Caco-2 (cell line): ENCODE measurements around the gene NEK11. TPM values are rescaled to one million over a fixed set of nuclear protein-coding genes. Genes with fewer than 3 reads are reported as not detected.

Experiments used
- BruUV-seq: library from RNA; stranded (reverse); fragments of 400-500 nt; replicated peaks from 2 replicates; lab custom pipeline; 2021; lab: Mats Ljungman, UMichigan
- CTCF ChIA-PET: fragments of 300-600 bp; sonication (Branson Sonifier 250); formaldehyde crosslinking; loops from one replicate; lab custom pipeline; 2022; ENCODE audit warnings: antibody characterized with exemption; lab: Charles Lee
- POLR2A ChIA-PET: fragments of 300-600 bp; sonication (Branson Sonifier 250); formaldehyde crosslinking; loops from one replicate; lab custom pipeline; 2022; ENCODE audit warnings: antibody characterized with exemption; lab: Charles Lee
- DNase-seq, 2 experiments: peaks; one replicate each; pipeline versions ENCODE4 v3.0.0 to v3.0.0-alpha.2; 2020 to 2022
- H3K27me3 ChIP-seq: replicated peaks from 2 replicates; pipeline ENCODE4 v1.6.0; 2011; ENCODE audit warnings: low read length; ENCODE audit not compliant: control insufficient read depth, insufficient read depth
- H3K36me3 ChIP-seq: 2 replicates; pipeline ENCODE4 v1.5.1; 2011; ENCODE audit warnings: low read length; ENCODE audit not compliant: control insufficient read depth, insufficient read depth
- H3K4me1 ChIP-seq: fragments of 250-450 bp; sonication (Bioruptor Pico); 2 replicates; pipeline ENCODE4 v1.5.1; 2020; ENCODE audit warnings: mild to moderate bottlenecking
- H3K4me3 ChIP-seq: 2 replicates; pipeline ENCODE4 v1.5.1; 2011; ENCODE audit warnings: low read depth, mild to moderate bottlenecking, control low read depth, low read length
- H3K9me3 ChIP-seq: fragments of 250-450 bp; sonication (Bioruptor Pico); 2 replicates; pipeline ENCODE4 v1.5.1; 2020; ENCODE audit warnings: mild to moderate bottlenecking, moderate library complexity
- H3K27ac Mint-ChIP-seq: one replicate; pipeline ENCODE4 v1.8.0; 2022; ENCODE audit warnings: mixed read lengths; ENCODE audit not compliant: unreplicated experiment
- H3K27me3 Mint-ChIP-seq: one replicate; pipeline ENCODE4 v1.8.0; 2022; ENCODE audit warnings: mixed read lengths; ENCODE audit not compliant: insufficient read depth, unreplicated experiment
- H3K36me3 Mint-ChIP-seq: one replicate; pipeline ENCODE4 v1.8.0; 2022; ENCODE audit warnings: mild to moderate bottlenecking, mixed read lengths; ENCODE audit not compliant: insufficient read depth, unreplicated experiment
- H3K4me1 Mint-ChIP-seq: one replicate; pipeline ENCODE4 v1.8.0; 2022; ENCODE audit warnings: low read depth, mixed read lengths; ENCODE audit not compliant: unreplicated experiment
- H3K4me3 Mint-ChIP-seq: one replicate; pipeline ENCODE4 v1.8.0; 2022; ENCODE audit warnings: mild to moderate bottlenecking, moderate library complexity, mixed read lengths; ENCODE audit not compliant: unreplicated experiment
- H3K9me3 Mint-ChIP-seq: one replicate; pipeline ENCODE4 v1.8.0; 2022; ENCODE audit warnings: mixed read lengths; ENCODE audit not compliant: unreplicated experiment
- intact Hi-C: fragments of 100-400 bp; cut with micrococcal nuclease; formaldehyde crosslinking; loops from one replicate; pipeline ENCODE4 v1.10.0; 2022; ENCODE audit not compliant: unreplicated experiment
- total RNA-seq: library from RNA; stranded (reverse); gene quantifications from 2 replicates; pipeline ENCODE4 v1.2.3, GENCODE V29; 2022
- TF ChIP-seq, protein P1 (sequence below), 2 experiments: fragments of 200-600 bp in 1 of 2; IDR thresholded peaks; 1 replicate in 1 of 2; 2 replicates in 1 of 2; pipeline versions ENCODE4 v1.5.1 to v1.8.0; 2011 to 2022; ENCODE audit warnings: antibody characterized with exemption in 1 of 2, control low read depth in 1 of 2, inconsistent platforms in 1 of 2, low read depth in 1 of 2, low read length in 1 of 2, mild to moderate bottlenecking in 1 of 2, moderate library complexity in 1 of 2; ENCODE audit not compliant: insufficient read depth in 1 of 2, severe bottlenecking in 1 of 2, unreplicated experiment in 1 of 2

The NEK11 gene
- total RNA-seq, 1 experiment from 2014 or later: 4.4 TPM

DNA sequence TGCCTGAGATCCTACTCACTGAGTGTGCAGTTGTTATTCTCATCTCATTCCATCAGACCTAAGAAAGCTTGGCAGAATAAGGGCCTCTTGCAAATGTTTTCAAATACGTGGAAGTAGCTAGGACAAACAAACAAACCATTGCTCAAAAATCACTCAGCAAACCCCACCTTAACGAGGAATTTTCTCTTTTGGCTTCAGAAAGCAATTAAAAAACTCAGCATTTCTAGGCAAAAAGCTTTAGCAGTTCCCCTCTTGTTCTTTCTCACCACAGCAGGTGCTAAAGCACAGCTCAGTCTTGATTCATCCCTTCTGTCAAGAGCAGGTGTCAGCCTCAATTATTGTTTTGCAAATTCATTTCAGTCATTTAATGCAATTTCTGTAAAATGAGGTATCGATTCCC, 296.3 kb downstream of the NEK11 start:
- Mint-ChIP-seq H3K36me3 (no peaks in the 10 kb centered on the region), H3K4me3 (no peak overlapping the region), H3K27ac (no peak overlapping the region), H3K9me3 (no peaks in the 10 kb centered on the region), H3K27me3 (peaks cover 4% of the 10 kb centered on the region), H3K4me1 (no peaks in the 10 kb centered on the region)
- ChIA-PET CTCF (no interaction called here), POLR2A (no interaction called here)
- no peak for DNase-seq
- Histone ChIP-seq H3K4me3 (no peak overlapping the region), H3K36me3 (no peaks in the 10 kb centered on the region), H3K9me3 (no peaks in the 10 kb centered on the region), H3K4me1 (no peaks in the 10 kb centered on the region), H3K27me3 (no peaks in the 10 kb centered on the region)
- intact Hi-C loops: no loop called here
- TF ChIP-seq, protein P1, sequence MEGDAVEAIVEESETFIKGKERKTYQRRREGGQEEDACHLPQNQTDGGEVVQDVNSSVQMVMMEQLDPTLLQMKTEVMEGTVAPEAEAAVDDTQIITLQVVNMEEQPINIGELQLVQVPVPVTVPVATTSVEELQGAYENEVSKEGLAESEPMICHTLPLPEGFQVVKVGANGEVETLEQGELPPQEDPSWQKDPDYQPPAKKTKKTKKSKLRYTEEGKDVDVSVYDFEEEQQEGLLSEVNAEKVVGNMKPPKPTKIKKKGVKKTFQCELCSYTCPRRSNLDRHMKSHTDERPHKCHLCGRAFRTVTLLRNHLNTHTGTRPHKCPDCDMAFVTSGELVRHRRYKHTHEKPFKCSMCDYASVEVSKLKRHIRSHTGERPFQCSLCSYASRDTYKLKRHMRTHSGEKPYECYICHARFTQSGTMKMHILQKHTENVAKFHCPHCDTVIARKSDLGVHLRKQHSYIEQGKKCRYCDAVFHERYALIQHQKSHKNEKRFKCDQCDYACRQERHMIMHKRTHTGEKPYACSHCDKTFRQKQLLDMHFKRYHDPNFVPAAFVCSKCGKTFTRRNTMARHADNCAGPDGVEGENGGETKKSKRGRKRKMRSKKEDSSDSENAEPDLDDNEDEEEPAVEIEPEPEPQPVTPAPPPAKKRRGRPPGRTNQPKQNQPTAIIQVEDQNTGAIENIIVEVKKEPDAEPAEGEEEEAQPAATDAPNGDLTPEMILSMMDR (IDR thresholded peaks at IDR 0.05; ENCODE audit: insufficient read depth in 1 of 2, low read depth in 1 of 2, low read length in 1 of 2, severe bottlenecking in 1 of 2, unreplicated experiment in 1 of 2): no peak
- no TSS peak for BruUV-seq

DNA sequence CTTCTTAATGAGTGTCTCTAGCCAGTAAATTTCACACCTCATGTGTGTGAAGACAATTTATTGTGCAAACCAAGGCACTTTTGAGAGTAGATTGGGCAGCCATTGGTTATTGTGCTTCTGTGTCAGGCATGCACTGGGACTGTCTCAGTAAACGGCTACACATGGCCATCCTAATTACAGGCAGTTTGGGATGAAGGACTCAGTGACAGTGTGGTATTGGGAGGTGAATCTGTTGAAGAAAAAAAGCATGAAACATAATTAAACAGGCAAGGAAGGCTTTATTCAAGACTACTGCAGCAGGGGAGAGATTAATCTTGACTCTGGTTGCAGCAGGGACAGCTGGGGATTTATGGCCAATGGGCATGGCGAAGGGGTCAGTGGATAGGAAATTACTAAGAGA, 297.1 kb downstream of the NEK11 start:
- Mint-ChIP-seq H3K4me1 (no peaks in the 10 kb centered on the region), H3K27me3 (peaks cover 4% of the 10 kb centered on the region), H3K36me3 (no peaks in the 10 kb centered on the region), H3K27ac (no peak overlapping the region), H3K4me3 (no peak overlapping the region), H3K9me3 (no peaks in the 10 kb centered on the region)
- TF ChIP-seq, protein P1 (IDR thresholded peaks at IDR 0.05; ENCODE audit: insufficient read depth in 1 of 2, low read depth in 1 of 2, low read length in 1 of 2, severe bottlenecking in 1 of 2, unreplicated experiment in 1 of 2): no peak
- H3K4me3 ChIP-seq: no peak overlapping the region
- H3K36me3 ChIP-seq: no peaks in the 10 kb centered on the region
- H3K4me1 ChIP-seq: no peaks in the 10 kb centered on the region
- H3K9me3 ChIP-seq: no peaks in the 10 kb centered on the region
- intact Hi-C loops: no loop called here
- DNase-seq: no peak
- no peaks in the 10 kb centered on the region for H3K27me3 ChIP-seq
- no TSS peak for BruUV-seq
- ChIA-PET POLR2A (no interaction called here), CTCF (no interaction called here)

DNA sequence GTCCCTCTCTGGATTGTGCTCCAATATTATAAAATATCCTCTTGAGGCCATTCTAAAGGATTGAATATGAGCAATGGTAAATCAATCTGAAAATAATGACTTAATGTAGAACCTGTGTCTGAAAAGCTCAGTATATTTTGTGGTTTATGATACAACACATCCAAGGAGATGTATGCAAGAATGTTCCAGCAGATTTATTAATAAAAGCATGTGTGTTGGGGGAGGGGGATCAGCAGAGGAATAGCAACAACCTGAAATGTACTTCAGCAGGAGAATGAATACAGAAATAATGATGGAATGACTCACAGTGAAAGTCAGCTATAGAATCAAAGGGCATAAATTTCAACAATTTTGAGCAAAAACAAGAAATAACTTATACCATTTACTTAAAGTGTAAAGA, 298.2 kb downstream of the NEK11 start:
- Mint-ChIP-seq H3K4me1 (no peaks in the 10 kb centered on the region), H3K4me3 (no peak overlapping the region), H3K27ac (no peak overlapping the region), H3K9me3 (no peaks in the 10 kb centered on the region), H3K27me3 (peaks cover 4% of the 10 kb centered on the region), H3K36me3 (no peaks in the 10 kb centered on the region)
- intact Hi-C loops: no loop called here
- POLR2A ChIA-PET: no interaction called here
- CTCF ChIA-PET: no interaction called here
- no TSS peak for BruUV-seq
- DNase-seq: no peak
- H3K9me3 ChIP-seq: no peaks in the 10 kb centered on the region
- no peaks in the 10 kb centered on the region for H3K36me3 ChIP-seq
- TF ChIP-seq, protein P1 (IDR thresholded peaks at IDR 0.05; ENCODE audit: insufficient read depth in 1 of 2, low read depth in 1 of 2, low read length in 1 of 2, severe bottlenecking in 1 of 2, unreplicated experiment in 1 of 2): no peak
- no peak overlapping the region for H3K4me3 ChIP-seq
- H3K4me1 ChIP-seq: no peaks in the 10 kb centered on the region
- no peaks in the 10 kb centered on the region for H3K27me3 ChIP-seq
